ENCODE data around the gene KIFC3.

Gene KIFC3

DNA sequence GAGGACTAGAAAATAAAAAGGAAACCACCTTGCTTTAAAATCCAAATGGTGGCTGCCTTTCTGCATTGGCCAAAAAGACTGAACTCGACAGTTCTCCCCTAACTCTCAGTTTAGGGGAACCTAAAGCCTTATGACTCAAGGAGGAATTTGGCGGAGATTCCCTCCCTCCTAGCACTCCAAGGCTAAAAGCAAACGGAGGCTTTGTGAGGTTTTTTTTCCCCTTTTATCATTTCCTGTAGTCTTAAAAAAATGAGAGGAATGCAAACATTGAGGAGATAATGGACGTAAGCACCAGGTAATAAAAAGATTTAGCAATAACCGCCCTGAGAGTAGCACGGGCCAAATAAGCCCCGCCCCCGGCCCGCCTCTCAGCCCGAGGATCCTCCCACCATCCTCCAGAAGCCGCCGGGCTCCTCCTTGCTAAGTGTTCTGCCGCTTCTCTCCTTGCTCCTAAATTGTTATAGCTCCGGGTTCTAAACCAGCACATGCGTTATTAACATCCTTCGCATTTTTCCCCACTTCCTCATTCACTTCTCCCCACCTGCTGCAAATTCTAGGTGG lies 5.8 kb upstream of the KIFC3 start:
- Histone ChIP-seq H3K36me3 (ENCODE audit: control insufficient read depth in 2 of 2, insufficient read depth in 1 of 2, low read length in 2 of 2) (no peaks in the 10 kb centered on the region), H3K9me3 (ENCODE audit: control insufficient read depth, insufficient read depth, low read depth, low read length) (no peaks in the 10 kb centered on the region), H3K4me1 (ENCODE audit: control insufficient read depth, insufficient read depth, low read length) (peaks cover 6% of the 10 kb centered on the region), H3K27ac (ENCODE audit: extremely low read depth, low read depth, low read length) (no peak overlapping the region), H3K4me3 (ENCODE audit: low read depth, low read length) (no peak overlapping the region)
- ChIA-PET POLR2A (interaction anchor here (0.6 to 2.0 kb wide), 6 partner anchors 9 to 1289 kb away, joined by 3 to 13 read pairs (median 5); no protein-coding TSS in a partner anchor), CTCF (interaction anchor here (0.7 to 1.4 kb wide), 5 partner anchors 12 to 59 kb away, joined by 3 to 7 read pairs (median 4); no protein-coding TSS in a partner anchor)
- TF ChIP-seq ZNF629 (tag by site-specific recombination; IDR thresholded peaks at IDR 0.05), result peak; percentile 82
- no peak for TF ChIP-seq ZNF112 (tag by site-specific recombination; IDR thresholded peaks at IDR 0.05)
- TF ChIP-seq GLI2 (tag by site-specific recombination; IDR thresholded peaks at IDR 0.05; ENCODE audit: borderline replicate concordance, low read depth), result no peak
- peak; percentile 52; the same call in 1 of the 2 replicates for TF ChIP-seq GLIS1 (tag by site-specific recombination; IDR thresholded peaks at IDR 0.05)
- peak; percentile 86 for TF ChIP-seq ZXDB (tag by site-specific recombination; IDR thresholded peaks at IDR 0.05)
- TF ChIP-seq, protein P1, sequence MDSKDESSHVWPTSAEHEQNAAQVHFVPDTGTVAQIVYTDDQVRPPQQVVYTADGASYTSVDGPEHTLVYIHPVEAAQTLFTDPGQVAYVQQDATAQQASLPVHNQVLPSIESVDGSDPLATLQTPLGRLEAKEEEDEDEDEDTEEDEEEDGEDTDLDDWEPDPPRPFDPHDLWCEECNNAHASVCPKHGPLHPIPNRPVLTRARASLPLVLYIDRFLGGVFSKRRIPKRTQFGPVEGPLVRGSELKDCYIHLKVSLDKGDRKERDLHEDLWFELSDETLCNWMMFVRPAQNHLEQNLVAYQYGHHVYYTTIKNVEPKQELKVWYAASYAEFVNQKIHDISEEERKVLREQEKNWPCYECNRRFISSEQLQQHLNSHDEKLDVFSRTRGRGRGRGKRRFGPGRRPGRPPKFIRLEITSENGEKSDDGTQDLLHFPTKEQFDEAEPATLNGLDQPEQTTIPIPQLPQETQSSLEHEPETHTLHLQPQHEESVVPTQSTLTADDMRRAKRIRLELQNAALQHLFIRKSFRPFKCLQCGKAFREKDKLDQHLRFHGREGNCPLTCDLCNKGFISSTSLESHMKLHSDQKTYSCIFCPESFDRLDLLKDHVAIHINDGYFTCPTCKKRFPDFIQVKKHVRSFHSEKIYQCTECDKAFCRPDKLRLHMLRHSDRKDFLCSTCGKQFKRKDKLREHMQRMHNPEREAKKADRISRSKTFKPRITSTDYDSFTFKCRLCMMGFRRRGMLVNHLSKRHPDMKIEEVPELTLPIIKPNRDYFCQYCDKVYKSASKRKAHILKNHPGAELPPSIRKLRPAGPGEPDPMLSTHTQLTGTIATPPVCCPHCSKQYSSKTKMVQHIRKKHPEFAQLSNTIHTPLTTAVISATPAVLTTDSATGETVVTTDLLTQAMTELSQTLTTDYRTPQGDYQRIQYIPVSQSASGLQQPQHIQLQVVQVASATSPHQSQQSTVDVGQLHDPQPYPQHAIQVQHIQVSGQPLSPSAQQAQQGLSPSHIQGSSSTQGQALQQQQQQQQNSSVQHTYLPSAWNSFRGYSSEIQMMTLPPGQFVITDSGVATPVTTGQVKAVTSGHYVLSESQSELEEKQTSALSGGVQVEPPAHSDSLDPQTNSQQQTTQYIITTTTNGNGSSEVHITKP (tag by site-specific recombination; IDR thresholded peaks at IDR 0.05), result peak; percentile 78
- TF ChIP-seq, protein P2, sequence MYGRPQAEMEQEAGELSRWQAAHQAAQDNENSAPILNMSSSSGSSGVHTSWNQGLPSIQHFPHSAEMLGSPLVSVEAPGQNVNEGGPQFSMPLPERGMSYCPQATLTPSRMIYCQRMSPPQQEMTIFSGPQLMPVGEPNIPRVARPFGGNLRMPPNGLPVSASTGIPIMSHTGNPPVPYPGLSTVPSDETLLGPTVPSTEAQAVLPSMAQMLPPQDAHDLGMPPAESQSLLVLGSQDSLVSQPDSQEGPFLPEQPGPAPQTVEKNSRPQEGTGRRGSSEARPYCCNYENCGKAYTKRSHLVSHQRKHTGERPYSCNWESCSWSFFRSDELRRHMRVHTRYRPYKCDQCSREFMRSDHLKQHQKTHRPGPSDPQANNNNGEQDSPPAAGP (tag by site-specific recombination; IDR thresholded peaks at IDR 0.05), result 0 out of 2 replicates have a peak, but pooled peaks have one; percentile 30
- TF ChIP-seq KLF9 (tag by site-specific recombination; IDR thresholded peaks at IDR 0.05; ENCODE audit: low read depth), result peak; percentile 26; the same call in 1 of the 2 replicates
- TF ChIP-seq, protein P3, sequence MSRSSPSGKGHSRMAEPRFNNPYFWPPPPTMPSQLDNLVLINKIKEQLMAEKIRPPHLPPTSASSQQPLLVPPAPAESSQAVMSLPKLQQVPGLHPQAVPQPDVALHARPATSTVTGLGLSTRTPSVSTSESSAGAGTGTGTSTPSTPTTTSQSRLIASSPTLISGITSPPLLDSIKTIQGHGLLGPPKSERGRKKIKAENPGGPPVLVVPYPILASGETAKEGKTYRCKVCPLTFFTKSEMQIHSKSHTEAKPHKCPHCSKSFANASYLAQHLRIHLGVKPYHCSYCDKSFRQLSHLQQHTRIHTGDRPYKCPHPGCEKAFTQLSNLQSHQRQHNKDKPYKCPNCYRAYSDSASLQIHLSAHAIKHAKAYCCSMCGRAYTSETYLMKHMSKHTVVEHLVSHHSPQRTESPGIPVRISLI (tag by site-specific recombination; IDR thresholded peaks at IDR 0.05), result peak; percentile 88
- TF ChIP-seq ZNF335 (tag by site-specific recombination; conservative IDR thresholded peaks at IDR 0.05), result peak; percentile 45
- TF ChIP-seq ZNF585B (tag by site-specific recombination; IDR thresholded peaks at IDR 0.05), result no peak
- TF ChIP-seq, protein P4, sequence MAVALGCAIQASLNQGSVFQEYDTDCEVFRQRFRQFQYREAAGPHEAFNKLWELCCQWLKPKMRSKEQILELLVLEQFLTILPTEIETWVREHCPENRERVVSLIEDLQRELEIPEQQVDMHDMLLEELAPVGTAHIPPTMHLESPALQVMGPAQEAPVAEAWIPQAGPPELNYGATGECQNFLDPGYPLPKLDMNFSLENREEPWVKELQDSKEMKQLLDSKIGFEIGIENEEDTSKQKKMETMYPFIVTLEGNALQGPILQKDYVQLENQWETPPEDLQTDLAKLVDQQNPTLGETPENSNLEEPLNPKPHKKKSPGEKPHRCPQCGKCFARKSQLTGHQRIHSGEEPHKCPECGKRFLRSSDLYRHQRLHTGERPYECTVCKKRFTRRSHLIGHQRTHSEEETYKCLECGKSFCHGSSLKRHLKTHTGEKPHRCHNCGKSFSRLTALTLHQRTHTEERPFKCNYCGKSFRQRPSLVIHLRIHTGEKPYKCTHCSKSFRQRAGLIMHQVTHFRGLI (tag by site-specific recombination; IDR thresholded peaks at IDR 0.05), result no peak
- TF ChIP-seq MEIS1 (CRISPR knock-in tag; IDR thresholded peaks at IDR 0.05; ENCODE audit: borderline replicate concordance), result no peak
- TF ChIP-seq, protein P5, sequence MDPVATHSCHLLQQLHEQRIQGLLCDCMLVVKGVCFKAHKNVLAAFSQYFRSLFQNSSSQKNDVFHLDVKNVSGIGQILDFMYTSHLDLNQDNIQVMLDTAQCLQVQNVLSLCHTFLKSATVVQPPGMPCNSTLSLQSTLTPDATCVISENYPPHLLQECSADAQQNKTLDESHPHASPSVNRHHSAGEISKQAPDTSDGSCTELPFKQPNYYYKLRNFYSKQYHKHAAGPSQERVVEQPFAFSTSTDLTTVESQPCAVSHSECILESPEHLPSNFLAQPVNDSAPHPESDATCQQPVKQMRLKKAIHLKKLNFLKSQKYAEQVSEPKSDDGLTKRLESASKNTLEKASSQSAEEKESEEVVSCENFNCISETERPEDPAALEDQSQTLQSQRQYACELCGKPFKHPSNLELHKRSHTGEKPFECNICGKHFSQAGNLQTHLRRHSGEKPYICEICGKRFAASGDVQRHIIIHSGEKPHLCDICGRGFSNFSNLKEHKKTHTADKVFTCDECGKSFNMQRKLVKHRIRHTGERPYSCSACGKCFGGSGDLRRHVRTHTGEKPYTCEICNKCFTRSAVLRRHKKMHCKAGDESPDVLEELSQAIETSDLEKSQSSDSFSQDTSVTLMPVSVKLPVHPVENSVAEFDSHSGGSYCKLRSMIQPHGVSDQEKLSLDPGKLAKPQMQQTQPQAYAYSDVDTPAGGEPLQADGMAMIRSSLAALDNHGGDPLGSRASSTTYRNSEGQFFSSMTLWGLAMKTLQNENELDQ (tag by site-specific recombination; IDR thresholded peaks at IDR 0.05; ENCODE audit: low read depth), result no peak
- no peak for TF ChIP-seq ZFP69B (tag by site-specific recombination; IDR thresholded peaks at IDR 0.05)
- peak; percentile 60 for TF ChIP-seq OSR2 (tag by site-specific recombination; IDR thresholded peaks at IDR 0.05)
- TF ChIP-seq ZNF266 (tag by site-specific recombination; IDR thresholded peaks at IDR 0.05; ENCODE audit: low read depth), result no peak
- TF ChIP-seq ZIC2 (tag by site-specific recombination; IDR thresholded peaks at IDR 0.05), result no peak
- TF ChIP-seq SP7 (tag by site-specific recombination; IDR thresholded peaks at IDR 0.05), result peak; percentile 81
- TF ChIP-seq, protein P6, sequence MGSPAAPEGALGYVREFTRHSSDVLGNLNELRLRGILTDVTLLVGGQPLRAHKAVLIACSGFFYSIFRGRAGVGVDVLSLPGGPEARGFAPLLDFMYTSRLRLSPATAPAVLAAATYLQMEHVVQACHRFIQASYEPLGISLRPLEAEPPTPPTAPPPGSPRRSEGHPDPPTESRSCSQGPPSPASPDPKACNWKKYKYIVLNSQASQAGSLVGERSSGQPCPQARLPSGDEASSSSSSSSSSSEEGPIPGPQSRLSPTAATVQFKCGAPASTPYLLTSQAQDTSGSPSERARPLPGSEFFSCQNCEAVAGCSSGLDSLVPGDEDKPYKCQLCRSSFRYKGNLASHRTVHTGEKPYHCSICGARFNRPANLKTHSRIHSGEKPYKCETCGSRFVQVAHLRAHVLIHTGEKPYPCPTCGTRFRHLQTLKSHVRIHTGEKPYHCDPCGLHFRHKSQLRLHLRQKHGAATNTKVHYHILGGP (tag by site-specific recombination; IDR thresholded peaks at IDR 0.05), result no peak
- TF ChIP-seq ZNF843 (tag by site-specific recombination; IDR thresholded peaks at IDR 0.05), result peak; percentile 70
- peak; percentile 26; the same call in 1 of the 2 replicates for TF ChIP-seq FEZF1 (tag by site-specific recombination; IDR thresholded peaks at IDR 0.05)
- TF ChIP-seq KLF8 (tag by site-specific recombination; IDR thresholded peaks at IDR 0.05), result peak; percentile 70
- TF ChIP-seq, protein P7, sequence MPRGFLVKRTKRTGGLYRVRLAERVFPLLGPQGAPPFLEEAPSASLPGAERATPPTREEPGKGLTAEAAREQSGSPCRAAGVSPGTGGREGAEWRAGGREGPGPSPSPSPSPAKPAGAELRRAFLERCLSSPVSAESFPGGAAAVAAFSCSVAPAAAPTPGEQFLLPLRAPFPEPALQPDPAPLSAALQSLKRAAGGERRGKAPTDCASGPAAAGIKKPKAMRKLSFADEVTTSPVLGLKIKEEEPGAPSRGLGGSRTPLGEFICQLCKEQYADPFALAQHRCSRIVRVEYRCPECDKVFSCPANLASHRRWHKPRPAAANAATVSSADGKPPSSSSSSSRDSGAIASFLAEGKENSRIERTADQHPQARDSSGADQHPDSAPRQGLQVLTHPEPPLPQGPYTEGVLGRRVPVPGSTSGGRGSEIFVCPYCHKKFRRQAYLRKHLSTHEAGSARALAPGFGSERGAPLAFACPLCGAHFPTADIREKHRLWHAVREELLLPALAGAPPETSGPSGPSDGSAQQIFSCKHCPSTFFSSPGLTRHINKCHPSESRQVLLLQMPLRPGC (tag by site-specific recombination; IDR thresholded peaks at IDR 0.05), result peak; percentile 62; the same call in 1 of the 2 replicates
- TF ChIP-seq KLF1 (tag by site-specific recombination; IDR thresholded peaks at IDR 0.05), result no peak
